HG03558 (cell line): ENCODE data around the gene ZNF487.

Experiments used
- ATAC-seq: cut with Tn5 transposase; IDR thresholded peaks from one replicate; pipeline ENCODE4 v1.9.1; 2021; ENCODE audit warnings: moderate number of reproducible peaks; ENCODE audit not compliant: unreplicated experiment; ENCODE audit errors: extremely low read depth

ZNF487 gene

DNA sequence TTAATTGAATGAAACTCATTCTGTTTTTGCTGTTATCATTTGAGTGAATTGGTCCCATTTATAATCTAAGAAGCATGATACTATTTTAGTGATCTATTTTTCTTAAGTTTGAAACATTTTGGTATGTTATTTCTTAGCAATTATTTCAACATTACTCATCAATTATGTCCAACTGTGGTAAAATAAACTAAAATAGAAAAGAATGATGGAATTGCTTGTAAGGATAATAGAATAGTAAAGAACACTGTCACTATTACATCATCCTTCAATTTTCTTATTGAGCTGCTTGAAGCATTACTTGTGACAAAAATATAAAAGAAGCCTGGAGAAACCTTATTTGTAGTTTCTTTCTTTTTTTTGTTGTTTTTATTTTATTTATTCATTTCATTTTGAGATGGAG lies 42.4 kb downstream of the ZNF487 start:
- no peak for ATAC-seq

GRCh38 chr10:43482319-43483078 lies 45.6 kb downstream of the ZNF487 start:
- no peak for ATAC-seq

DNA sequence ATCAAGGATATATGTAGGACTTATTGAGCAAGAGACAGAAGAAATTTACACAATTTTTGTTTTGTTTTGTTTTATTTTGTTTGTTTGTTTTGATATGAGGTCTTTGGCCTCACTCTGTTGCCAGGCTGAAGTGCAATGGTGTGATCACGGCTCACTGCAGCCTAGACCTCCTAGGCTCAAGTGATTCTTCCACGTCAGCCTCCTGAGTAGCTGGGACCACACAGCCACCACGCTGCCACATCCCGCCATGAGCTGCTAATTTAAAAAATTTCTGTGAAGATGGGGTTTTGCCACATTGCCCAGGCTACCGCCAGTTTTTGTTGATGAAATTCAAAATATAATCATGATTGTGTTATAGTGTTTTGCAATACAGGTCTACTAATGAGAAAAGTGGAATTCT lies 54.9 kb downstream of the ZNF487 start:
- no peak for ATAC-seq

GRCh38 chr10:43502931-43503330 lies 66.0 kb downstream of the ZNF487 start:
- no peak for ATAC-seq

DNA sequence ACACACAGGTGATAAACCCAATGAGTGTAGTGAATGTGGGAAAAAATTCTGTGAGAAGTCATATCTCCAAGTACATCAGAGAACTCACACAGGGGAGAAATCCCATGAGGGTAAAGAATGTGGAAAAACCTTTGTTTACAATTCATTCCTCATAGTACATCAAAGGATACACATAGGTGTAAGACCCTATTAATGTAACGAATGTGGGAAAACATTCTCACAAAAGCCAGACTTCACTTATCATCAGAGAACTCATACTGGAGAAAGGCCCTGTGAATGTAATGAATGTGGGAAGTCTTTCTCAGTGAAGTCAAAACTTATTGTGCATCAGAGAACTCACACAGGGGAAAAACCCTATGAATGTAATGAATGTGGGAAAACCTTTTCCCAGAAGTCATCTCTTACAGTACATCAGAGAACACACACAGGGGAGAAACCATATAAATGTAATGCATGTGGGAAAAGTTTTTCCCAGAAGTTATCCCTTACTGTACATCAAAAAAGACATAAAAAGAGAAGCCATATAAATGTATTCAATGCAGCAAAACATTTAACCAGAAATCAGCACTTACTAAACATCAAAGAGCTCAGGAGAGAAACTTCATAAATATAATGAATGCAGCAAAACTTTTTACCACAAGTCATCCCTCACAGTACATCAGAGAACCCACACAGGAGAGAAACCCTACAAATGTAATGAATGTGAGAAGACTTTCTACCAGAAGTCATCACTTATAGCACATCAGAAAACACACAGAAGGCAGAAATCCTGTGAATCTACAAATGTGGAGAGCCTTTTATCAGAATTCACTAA lies 87.7 kb downstream of the ZNF487 start:
- ATAC-seq = no peak
